GM21717 (cell line): ENCODE measurements around the gene LASP1.

Experiments
- ATAC-seq: cut with Tn5 transposase; IDR thresholded peaks from one replicate; pipeline ENCODE4 v1.9.1; 2021; ENCODE audit warnings: mild to moderate bottlenecking, moderate library complexity; ENCODE audit not compliant: unreplicated experiment

Gene LASP1

GRCh38 chr17:38868817-38869525 lies 887 bp upstream of the LASP1 start:
- ATAC-seq: peak; percentile 29

DNA sequence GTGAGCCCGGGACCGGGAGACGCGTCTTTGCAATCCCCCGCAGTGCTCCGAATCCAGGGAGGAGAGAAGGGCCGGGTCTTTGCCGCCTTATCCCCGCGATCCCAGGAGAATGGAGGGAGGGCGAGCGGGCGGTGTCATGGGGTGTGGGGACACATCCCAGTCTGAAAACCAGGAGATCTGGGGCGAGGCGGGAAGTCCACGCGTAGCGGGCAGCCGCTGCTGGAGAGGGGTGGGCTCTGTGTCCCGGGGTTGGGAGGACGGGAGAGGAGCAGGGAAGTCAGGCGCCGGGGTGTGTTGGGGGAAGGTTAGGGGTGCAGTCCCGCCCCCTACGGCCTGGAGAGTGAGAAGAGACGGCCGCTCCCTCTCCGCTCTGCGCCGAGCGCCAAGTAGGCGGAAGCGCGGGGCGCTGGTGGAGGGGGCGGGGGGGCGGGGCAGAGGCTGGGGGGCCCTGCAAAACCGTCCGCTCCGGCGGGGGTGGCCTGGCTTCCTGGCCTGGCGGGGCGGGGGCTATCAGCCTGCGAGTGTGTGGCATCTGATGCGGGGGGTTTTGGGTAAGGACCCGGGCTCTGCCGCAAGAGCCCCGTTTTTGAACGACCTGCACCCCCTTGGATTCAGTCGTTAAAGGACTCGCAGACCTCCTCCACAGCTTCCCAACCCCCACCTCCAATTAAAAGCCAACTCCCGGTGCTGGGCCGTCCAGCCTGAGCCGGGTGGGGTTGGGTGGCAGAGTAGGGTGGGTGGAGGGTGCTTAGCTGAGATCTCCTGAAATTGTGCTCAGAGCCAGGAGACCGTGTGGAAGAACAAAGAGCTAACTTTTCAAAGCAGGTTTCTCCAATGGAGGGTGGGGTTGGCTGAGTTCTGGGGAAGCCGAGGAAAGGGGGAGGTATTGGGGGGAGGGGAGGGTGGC lies 654 bp downstream of the LASP1 start:
- no peak for ATAC-seq

GRCh38 chr17:38871247-38872015 lies 1.6 kb downstream of the LASP1 start:
- ATAC-seq: no peak

- ATAC-seq: no peak
Observed at GRCh38 chr17:38872027-38872511, 2.2 kb downstream of the LASP1 start.

GRCh38 chr17:38872671-38873385 lies 3.0 kb downstream of the LASP1 start:
- no peak for ATAC-seq

GRCh38 chr17:38873640-38874380 lies 4.0 kb downstream of the LASP1 start:
- no peak for ATAC-seq

DNA sequence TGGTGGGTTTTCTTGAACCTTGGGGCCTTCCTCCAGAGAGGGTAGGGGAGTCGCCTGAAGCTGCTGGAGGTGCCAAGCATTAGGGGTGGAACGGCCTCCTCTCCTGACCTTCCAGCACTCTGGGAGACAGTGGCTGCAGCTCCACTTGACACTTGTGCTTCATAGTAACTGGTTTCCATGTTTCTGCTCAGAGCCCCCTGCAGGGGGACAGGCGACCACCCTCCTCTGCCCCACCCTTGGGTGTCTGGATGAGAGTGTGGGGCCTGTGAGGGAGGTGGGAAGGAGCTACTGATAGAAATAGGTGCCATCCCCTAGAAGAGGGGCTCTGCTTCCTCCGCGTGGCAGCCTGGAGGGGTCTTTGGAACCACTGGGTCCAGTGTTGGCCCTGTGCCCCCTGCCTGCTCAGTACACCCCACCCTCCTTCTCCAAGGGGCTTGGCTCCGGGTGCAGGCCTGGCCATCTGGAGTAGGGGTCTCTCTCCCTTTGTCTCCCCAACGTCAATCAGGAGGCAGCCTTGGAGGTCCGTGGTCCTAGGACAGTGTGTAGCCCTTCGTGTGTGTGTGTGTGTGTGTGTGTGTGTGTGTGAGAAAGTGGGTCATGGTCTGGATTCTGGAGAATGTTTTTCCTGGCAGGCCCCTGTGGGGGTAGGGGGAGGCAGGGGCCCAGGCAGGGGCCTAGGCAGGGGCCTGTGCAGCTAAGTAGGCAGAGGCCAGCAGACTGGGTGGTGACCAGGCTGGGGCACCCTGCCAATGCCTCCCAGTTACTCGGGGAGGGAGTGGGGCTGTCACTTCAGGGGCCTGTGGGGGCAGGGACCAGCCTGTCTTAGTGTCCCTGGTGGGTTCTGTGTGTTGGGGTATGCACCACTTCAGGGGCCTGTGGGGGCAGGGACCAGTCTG lies 4.9 kb downstream of the LASP1 start:
- no peak for ATAC-seq

DNA sequence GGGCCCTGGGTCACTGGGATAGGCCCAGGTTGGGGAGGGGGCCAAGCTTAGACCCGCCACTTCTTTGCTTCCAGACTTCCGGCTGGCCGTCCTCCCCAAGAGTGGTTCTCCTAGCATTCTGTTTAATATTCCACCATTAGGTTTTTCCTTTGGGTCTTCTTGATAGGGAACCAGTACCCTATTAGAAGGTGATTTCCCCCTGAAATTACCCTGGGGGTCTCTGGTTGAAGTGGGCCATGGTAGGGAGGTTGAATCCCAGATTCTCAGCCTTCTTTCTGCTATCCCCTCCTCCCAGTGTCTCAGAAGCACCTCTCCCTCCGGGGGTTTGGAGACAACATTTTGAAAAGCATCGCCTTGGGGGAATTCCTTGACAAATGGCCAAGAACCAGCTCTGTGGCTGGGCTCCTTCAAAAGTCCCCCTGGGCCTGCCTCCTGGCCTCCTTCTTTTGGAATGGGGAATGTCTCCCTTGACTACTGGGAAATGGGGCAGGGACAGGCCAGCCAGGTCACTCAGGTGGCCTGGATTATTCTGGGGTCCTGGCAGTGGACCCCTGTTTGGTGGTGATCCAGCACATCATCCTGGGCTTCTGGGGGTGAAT lies 5.7 kb downstream of the LASP1 start:
- no peak for ATAC-seq

GRCh38 chr17:38877130-38877851 lies 7.4 kb downstream of the LASP1 start:
- no peak for ATAC-seq

DNA sequence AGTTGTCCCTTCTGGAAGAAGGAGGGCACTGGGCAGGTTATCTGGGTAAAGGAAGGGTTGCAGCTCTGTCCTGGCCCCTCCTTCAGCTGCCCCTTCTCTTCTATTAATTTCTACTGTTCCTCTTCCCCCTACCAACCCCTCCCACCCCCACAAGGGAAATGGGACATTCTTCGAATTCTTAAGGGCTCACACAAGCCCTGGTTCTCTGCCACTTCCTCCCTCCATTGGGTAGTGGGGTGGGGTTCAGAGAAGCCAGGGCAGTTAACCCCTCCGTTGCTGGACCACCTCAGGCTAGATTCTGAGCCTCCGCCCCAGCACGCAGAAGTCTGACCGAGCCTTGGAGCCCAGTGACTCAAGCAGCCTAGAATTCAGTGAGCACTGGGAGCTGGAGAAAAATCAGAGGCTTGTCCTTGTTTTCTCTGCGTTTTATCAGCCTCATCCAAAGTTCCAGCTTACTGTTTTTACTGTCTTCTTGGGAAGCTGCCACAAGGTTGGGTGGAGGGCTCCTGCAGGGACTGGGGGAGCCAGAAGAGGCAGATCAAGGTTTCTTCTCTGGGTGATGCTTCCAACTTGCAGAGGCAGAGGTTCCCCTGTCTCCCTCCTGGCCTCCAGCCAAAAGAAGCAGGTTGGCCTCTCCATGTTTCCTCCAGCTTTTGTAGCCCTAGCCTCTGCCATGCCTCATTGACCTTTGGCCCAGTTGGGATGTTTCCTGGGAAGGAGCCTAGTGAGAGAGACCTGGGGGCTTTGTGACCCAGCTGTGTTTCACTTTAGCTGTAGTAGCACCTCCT lies 10.2 kb downstream of the LASP1 start:
- no peak for ATAC-seq

DNA sequence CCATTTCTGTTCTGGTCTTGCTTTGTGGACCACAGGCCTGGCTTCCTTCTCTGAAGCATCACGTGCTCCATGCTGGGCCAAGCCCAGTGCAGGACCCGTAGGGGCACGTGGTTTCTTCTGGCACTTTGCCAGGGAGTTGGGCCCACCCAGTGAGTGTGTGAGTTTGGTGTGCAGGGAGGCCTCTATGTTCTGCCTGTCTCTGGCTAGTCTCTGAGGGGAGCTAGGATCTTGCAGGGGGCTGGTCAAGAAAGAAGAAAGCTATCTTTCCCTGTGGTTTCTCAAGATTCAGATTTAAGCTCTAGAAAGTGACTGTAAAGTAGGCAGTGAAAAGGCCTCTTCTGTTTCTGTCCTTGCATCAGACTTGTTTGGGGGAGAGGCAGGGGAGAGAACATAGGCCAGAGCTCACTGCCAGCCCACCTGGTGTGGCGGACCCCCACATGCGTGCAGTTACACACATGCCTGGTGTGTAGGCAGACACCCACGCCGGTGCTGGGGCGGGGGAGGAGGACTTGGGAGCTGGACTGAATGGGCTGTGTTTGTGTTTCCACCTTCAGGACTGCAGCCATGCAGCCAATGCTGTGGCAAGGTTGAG lies 11.8 kb downstream of the LASP1 start:
- no peak for ATAC-seq

GRCh38 chr17:38882870-38883269 lies 13.0 kb downstream of the LASP1 start:
- ATAC-seq: no peak

- no peak for ATAC-seq
Observed at GRCh38 chr17:38883592-38884526, 14.0 kb downstream of the LASP1 start.

DNA sequence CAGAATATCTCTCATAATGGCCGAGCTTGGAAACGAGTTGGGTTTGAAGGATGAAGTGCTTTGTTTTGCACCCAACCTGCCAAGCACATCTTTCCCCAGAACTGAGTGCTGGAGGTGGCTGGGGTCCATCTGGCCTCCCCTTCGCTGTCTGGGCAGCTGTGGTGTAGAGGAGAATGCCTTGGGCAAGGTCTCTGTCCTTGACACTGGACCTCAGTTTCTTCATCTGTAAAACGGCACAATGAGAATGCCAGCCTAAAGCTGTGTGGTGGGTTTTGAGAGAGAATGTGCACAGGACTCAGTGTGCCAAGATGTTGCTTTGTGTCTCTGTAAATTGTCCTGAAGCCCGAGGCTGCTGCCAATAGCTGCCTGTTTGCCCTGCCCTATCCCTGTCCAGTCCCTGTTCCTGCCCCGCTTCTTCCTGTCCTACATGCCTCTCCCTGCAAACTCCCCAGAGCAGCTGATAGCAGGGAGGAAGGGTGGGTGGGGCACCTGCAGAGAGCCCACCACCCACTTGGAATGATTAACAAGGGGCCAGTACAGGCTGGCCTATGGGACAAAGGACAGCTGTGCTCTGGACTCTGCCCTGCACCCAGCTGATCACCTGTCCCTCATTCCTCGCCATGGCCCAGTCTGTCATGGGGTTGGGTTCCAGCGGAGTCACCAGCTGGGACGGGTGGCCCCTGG lies 15.3 kb downstream of the LASP1 start:
- ATAC-seq: no peak
